ENCODE measurements around the gene FFAR2.

Gene FFAR2

GRCh38 chr19:35404879-35405622, 43.0 kb upstream of the FFAR2 start:
- Histone ChIP-seq H3K4me2 (ENCODE audit: low read length) (no peak overlapping the region), H3F3A (ENCODE audit: control insufficient read depth, insufficient read depth) (no peaks in the 10 kb centered on the region), H3K27me3 (ENCODE audit: control insufficient read depth, low read length) (peaks cover 26% of the 10 kb centered on the region), H4K20me1 (ENCODE audit: control insufficient read depth, insufficient read depth, low read depth, low read length) (0 out of 2 replicates have a peak, but pooled peaks cover 2% of the 10 kb centered on the region), H3K4me3 (ENCODE audit: low read length) (no peak overlapping the region), H3K79me2 (ENCODE audit: control insufficient read depth, low read length) (no peaks in the 10 kb centered on the region), H3K9me2 (replicated peaks; ENCODE audit: control insufficient read depth, low read length) (no peaks in the 10 kb centered on the region), H3K9me3 (ENCODE audit: control insufficient read depth, insufficient read depth, low read length) (no peaks in the 10 kb centered on the region), H3K4me1 (ENCODE audit: control insufficient read depth, low read length) (0 out of 2 replicates have a peak, but pooled peaks cover 3% of the 10 kb centered on the region), H3K36me3 (ENCODE audit: control insufficient read depth, low read length) (no peaks in the 10 kb centered on the region), H3K27ac (ENCODE audit: low read depth, low read length) (no peak overlapping the region)
- no peak for TF ChIP-seq EZH2phosphoT487 (IDR thresholded peaks at IDR 0.05; ENCODE audit: borderline replicate concordance, low read length)
- TF ChIP-seq, protein P1, sequence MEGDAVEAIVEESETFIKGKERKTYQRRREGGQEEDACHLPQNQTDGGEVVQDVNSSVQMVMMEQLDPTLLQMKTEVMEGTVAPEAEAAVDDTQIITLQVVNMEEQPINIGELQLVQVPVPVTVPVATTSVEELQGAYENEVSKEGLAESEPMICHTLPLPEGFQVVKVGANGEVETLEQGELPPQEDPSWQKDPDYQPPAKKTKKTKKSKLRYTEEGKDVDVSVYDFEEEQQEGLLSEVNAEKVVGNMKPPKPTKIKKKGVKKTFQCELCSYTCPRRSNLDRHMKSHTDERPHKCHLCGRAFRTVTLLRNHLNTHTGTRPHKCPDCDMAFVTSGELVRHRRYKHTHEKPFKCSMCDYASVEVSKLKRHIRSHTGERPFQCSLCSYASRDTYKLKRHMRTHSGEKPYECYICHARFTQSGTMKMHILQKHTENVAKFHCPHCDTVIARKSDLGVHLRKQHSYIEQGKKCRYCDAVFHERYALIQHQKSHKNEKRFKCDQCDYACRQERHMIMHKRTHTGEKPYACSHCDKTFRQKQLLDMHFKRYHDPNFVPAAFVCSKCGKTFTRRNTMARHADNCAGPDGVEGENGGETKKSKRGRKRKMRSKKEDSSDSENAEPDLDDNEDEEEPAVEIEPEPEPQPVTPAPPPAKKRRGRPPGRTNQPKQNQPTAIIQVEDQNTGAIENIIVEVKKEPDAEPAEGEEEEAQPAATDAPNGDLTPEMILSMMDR (IDR thresholded peaks at IDR 0.05; ENCODE audit: low read depth, low read length, poor library complexity, severe bottlenecking): no peak

GRCh38 chr19:35407619-35408018, 40.4 kb upstream of the FFAR2 start:
- Histone ChIP-seq H3K4me3 (ENCODE audit: low read length) (no peak overlapping the region), H3K9me2 (replicated peaks; ENCODE audit: control insufficient read depth, low read length) (no peaks in the 10 kb centered on the region), H3K4me2 (ENCODE audit: low read length) (no peak overlapping the region), H3K36me3 (ENCODE audit: control insufficient read depth, low read length) (no peaks in the 10 kb centered on the region), H3K27me3 (ENCODE audit: control insufficient read depth, low read length) (peaks cover 33% of the 10 kb centered on the region), H3K9me3 (ENCODE audit: control insufficient read depth, insufficient read depth, low read length) (no peaks in the 10 kb centered on the region), H3F3A (ENCODE audit: control insufficient read depth, insufficient read depth) (no peaks in the 10 kb centered on the region), H4K20me1 (ENCODE audit: control insufficient read depth, insufficient read depth, low read depth, low read length) (no peaks in the 10 kb centered on the region), H3K4me1 (ENCODE audit: control insufficient read depth, low read length) (0 out of 2 replicates have a peak, but pooled peaks cover 3% of the 10 kb centered on the region), H3K27ac (ENCODE audit: low read depth, low read length) (no peak overlapping the region), H3K79me2 (ENCODE audit: control insufficient read depth, low read length) (no peaks in the 10 kb centered on the region)
- no peak for TF ChIP-seq EZH2phosphoT487 (IDR thresholded peaks at IDR 0.05; ENCODE audit: borderline replicate concordance, low read length)
- TF ChIP-seq, protein P1 (IDR thresholded peaks at IDR 0.05; ENCODE audit: low read depth, low read length, poor library complexity, severe bottlenecking): no peak

DNA sequence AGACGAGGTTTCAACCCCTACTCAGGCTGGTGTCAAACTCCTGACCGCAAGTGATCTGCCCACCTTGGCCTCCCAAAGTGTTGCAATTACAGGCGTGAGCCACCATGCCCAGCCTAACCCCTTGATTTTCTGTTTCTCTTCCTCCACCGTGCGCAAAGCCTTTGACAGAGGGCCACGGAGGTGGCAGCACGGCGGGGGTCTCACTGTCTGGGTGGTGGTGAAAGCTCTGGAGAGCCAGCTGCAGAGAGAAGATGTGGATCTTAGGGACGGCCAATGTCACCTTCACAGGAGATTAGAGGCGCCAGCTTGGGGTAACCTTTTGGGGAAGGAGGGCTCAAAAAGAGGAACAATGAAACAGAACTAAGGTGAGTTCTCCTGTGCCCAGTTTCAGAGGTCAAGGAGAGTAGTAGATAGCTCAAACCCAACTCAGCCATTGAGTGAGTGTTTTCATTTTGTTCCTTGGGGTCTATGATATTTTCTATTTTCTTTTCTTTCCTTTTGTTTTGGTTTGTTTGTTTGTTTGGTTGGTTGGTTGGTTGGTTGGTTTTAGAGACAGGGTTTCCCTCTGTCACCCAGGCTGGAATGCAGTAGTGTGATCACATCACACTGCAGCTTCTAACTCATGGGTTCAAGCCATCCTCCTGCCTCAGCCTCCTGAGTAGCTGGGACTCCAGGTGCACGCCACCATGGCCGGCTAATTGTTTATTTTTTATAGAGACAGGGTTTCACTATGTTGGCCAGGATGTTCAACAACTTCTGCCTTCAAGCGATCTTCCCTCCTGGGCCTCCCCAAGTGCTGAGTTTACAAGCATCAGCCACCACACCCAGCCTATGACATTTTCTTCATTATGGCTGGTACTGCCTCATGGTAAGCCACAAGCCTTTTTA, 39.5 kb upstream of the FFAR2 start:
- no peak overlapping the region for H3K4me2 ChIP-seq (ENCODE audit: low read length)
- no peak overlapping the region for H3K4me3 ChIP-seq (ENCODE audit: low read length)

More for the DNA sequence above, 39.5 kb upstream of the FFAR2 start:
- Histone ChIP-seq H4K20me1 (ENCODE audit: control insufficient read depth, insufficient read depth, low read depth, low read length) (no peaks in the 10 kb centered on the region), H3K36me3 (ENCODE audit: control insufficient read depth, low read length) (no peaks in the 10 kb centered on the region), H3K9me2 (replicated peaks; ENCODE audit: control insufficient read depth, low read length) (no peaks in the 10 kb centered on the region), H3K27me3 (ENCODE audit: control insufficient read depth, low read length) (peaks cover 34% of the 10 kb centered on the region), H3K9me3 (ENCODE audit: control insufficient read depth, insufficient read depth, low read length) (no peaks in the 10 kb centered on the region), H3K79me2 (ENCODE audit: control insufficient read depth, low read length) (no peaks in the 10 kb centered on the region), H3K4me1 (ENCODE audit: control insufficient read depth, low read length) (0 out of 2 replicates have a peak, but pooled peaks cover 3% of the 10 kb centered on the region), H3K27ac (ENCODE audit: low read depth, low read length) (no peak overlapping the region), H3F3A (ENCODE audit: control insufficient read depth, insufficient read depth) (no peaks in the 10 kb centered on the region)
- TF ChIP-seq, protein P1 (IDR thresholded peaks at IDR 0.05; ENCODE audit: low read depth, low read length, poor library complexity, severe bottlenecking): no peak
- TF ChIP-seq EZH2phosphoT487 (IDR thresholded peaks at IDR 0.05; ENCODE audit: borderline replicate concordance, low read length): no peak

Measured in DOHH2 (cell line).